Stimulated activated CD4-positive, alpha-beta T cell treated with anti-CD3 and anti-CD28 coated beads, Interleukin-15, amount 100 ng/mL, for 24 hours (primary cell): Measurements from ENCODE around the gene ADCY7.

Experiments used
- DNase-seq: peaks from one replicate; pipeline ENCODE4 v3.0.0-alpha.2; 2020

The ADCY7 gene

GRCh38 chr16:50351116-50351515 is 84.8 kb downstream of the ADCY7 start:
- no peak for DNase-seq

- no peak for DNase-seq
Measured at GRCh38 chr16:50351952-50352351, 85.6 kb downstream of the ADCY7 start.

GRCh38 chr16:50354082-50354481 is 87.7 kb downstream of the ADCY7 start:
- no peak for DNase-seq

- DNase-seq = no peak
Measured at GRCh38 chr16:50354629-50355456, 88.5 kb downstream of the ADCY7 start.

- no peak for DNase-seq
Measured at GRCh38 chr16:50359626-50360025, 93.3 kb downstream of the ADCY7 start.

GRCh38 chr16:50360033-50360778 is 93.9 kb downstream of the ADCY7 start:
- no peak for DNase-seq

GRCh38 chr16:50360779-50361178 is 94.4 kb downstream of the ADCY7 start:
- DNase-seq = no peak

- no peak for DNase-seq
Measured at GRCh38 chr16:50363656-50364055, 97.3 kb downstream of the ADCY7 start.

- no peak for DNase-seq
Measured at GRCh38 chr16:50365791-50366575, 99.6 kb downstream of the ADCY7 start.
